ENCODE results near the gene ADAMTS8.

Gene ADAMTS8

GRCh38 chr11:130422251-130422995 is 6.0 kb downstream of the ADAMTS8 start:
- DNase-seq (ENCODE audit: low read depth, low spot score), result no peak
- no peak overlapping the region for H3K4me3 ChIP-seq (ENCODE audit: insufficient read length, low read depth)
- no peaks in the 10 kb centered on the region for H3K36me3 ChIP-seq (ENCODE audit: insufficient read depth, insufficient read length, low read length)
- TF ChIP-seq SUZ12 (IDR thresholded peaks at IDR 0.05; ENCODE audit: extremely low read depth, insufficient read depth, insufficient read length) (no peak), YY1 (IDR thresholded peaks at IDR 0.05; ENCODE audit: insufficient read depth, insufficient read length) (no peak), ZNF274 (IDR thresholded peaks at IDR 0.05; ENCODE audit: low read depth, low read length) (no peak)
- H3K4me1 ChIP-seq (ENCODE audit: insufficient read depth, insufficient read length), result no peaks in the 10 kb centered on the region
- H3K27me3 ChIP-seq (ENCODE audit: insufficient read depth, insufficient read length), result peaks cover 17% of the 10 kb centered on the region
- H3K9ac ChIP-seq (ENCODE audit: insufficient read length, low read depth), result no peak overlapping the region
- no peaks in the 10 kb centered on the region for H3K9me3 ChIP-seq (ENCODE audit: insufficient read depth, low read length)

GRCh38 chr11:130421697-130422096 is 6.7 kb downstream of the ADAMTS8 start:
- no peak overlapping the region for H3K4me3 ChIP-seq (ENCODE audit: insufficient read length, low read depth)
- H3K9ac ChIP-seq (ENCODE audit: insufficient read length, low read depth), result no peak overlapping the region
- no peak for TF ChIP-seq SUZ12 (IDR thresholded peaks at IDR 0.05; ENCODE audit: extremely low read depth, insufficient read depth, insufficient read length)
- no peak for TF ChIP-seq ZNF274 (IDR thresholded peaks at IDR 0.05; ENCODE audit: low read depth, low read length)
- TF ChIP-seq YY1 (IDR thresholded peaks at IDR 0.05; ENCODE audit: insufficient read depth, insufficient read length), result no peak
- no peaks in the 10 kb centered on the region for H3K9me3 ChIP-seq (ENCODE audit: insufficient read depth, low read length)
- no peaks in the 10 kb centered on the region for H3K4me1 ChIP-seq (ENCODE audit: insufficient read depth, insufficient read length)
- no peaks in the 10 kb centered on the region for H3K36me3 ChIP-seq (ENCODE audit: insufficient read depth, insufficient read length, low read length)
- peaks cover 10% of the 10 kb centered on the region for H3K27me3 ChIP-seq (ENCODE audit: insufficient read depth, insufficient read length)
- no peak for DNase-seq (ENCODE audit: low read depth, low spot score)

DNA sequence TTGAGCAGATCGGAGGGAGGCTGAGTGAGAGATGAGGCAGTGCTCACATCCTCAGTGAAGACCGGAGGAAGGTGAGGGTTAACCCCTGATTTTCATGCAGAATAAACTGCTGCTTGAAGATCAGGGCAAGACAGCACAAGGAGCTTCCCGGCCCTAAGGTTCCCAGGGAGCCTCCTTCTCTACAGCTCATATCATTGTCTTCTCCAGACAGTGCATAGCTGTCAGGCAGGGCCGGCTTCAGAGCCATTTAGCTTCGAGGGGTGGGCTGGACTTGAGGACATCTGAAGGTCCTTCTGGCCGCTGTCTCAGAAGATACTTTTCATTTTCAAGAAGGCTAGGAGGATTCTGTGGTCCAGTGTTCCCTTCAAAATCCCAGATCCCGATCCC is 7.2 kb downstream of the ADAMTS8 start:
- Histone ChIP-seq H3K36me3 (ENCODE audit: insufficient read depth, insufficient read length, low read length) (no peaks in the 10 kb centered on the region), H3K9ac (ENCODE audit: insufficient read length, low read depth) (no peak overlapping the region), H3K4me3 (ENCODE audit: insufficient read length, low read depth) (no peak overlapping the region), H3K27me3 (ENCODE audit: insufficient read depth, insufficient read length) (peaks cover 5% of the 10 kb centered on the region), H3K9me3 (ENCODE audit: insufficient read depth, low read length) (no peaks in the 10 kb centered on the region), H3K4me1 (ENCODE audit: insufficient read depth, insufficient read length) (peaks cover under 1% of the 10 kb centered on the region)
- TF ChIP-seq YY1 (IDR thresholded peaks at IDR 0.05; ENCODE audit: insufficient read depth, insufficient read length) (no peak), ZNF274 (IDR thresholded peaks at IDR 0.05; ENCODE audit: low read depth, low read length) (no peak), SUZ12 (IDR thresholded peaks at IDR 0.05; ENCODE audit: extremely low read depth, insufficient read depth, insufficient read length) (no peak)
- DNase-seq (ENCODE audit: low read depth, low spot score), result no peak

- Histone ChIP-seq H3K9ac (ENCODE audit: insufficient read length, low read depth) (no peak overlapping the region), H3K36me3 (ENCODE audit: insufficient read depth, insufficient read length, low read length) (no peaks in the 10 kb centered on the region), H3K4me3 (ENCODE audit: insufficient read length, low read depth) (no peak overlapping the region), H3K27me3 (ENCODE audit: insufficient read depth, insufficient read length) (no peaks in the 10 kb centered on the region), H3K4me1 (ENCODE audit: insufficient read depth, insufficient read length) (peaks cover 3% of the 10 kb centered on the region), H3K9me3 (ENCODE audit: insufficient read depth, low read length) (no peaks in the 10 kb centered on the region)
- TF ChIP-seq SUZ12 (IDR thresholded peaks at IDR 0.05; ENCODE audit: extremely low read depth, insufficient read depth, insufficient read length) (no peak), YY1 (IDR thresholded peaks at IDR 0.05; ENCODE audit: insufficient read depth, insufficient read length) (no peak), ZNF274 (IDR thresholded peaks at IDR 0.05; ENCODE audit: low read depth, low read length) (no peak)
- no peak for DNase-seq (ENCODE audit: low read depth, low spot score)
These were observed 7.8 kb downstream of the ADAMTS8 start for GRCh38 chr11:130420478-130421198.

- no peak overlapping the region for H3K9ac ChIP-seq (ENCODE audit: insufficient read length, low read depth)
- no peaks in the 10 kb centered on the region for H3K9me3 ChIP-seq (ENCODE audit: insufficient read depth, low read length)
- TF ChIP-seq ZNF274 (IDR thresholded peaks at IDR 0.05; ENCODE audit: low read depth, low read length), result no peak
- TF ChIP-seq YY1 (IDR thresholded peaks at IDR 0.05; ENCODE audit: insufficient read depth, insufficient read length), result no peak
- TF ChIP-seq SUZ12 (IDR thresholded peaks at IDR 0.05; ENCODE audit: extremely low read depth, insufficient read depth, insufficient read length), result no peak
- no peak overlapping the region for H3K4me3 ChIP-seq (ENCODE audit: insufficient read length, low read depth)
- no peaks in the 10 kb centered on the region for H3K27me3 ChIP-seq (ENCODE audit: insufficient read depth, insufficient read length)
- H3K4me1 ChIP-seq (ENCODE audit: insufficient read depth, insufficient read length), result peaks cover 3% of the 10 kb centered on the region
- H3K36me3 ChIP-seq (ENCODE audit: insufficient read depth, insufficient read length, low read length), result no peaks in the 10 kb centered on the region
- DNase-seq (ENCODE audit: low read depth, low spot score), result no peak
These were observed 9.7 kb downstream of the ADAMTS8 start for GRCh38 chr11:130418756-130419155.

- Histone ChIP-seq H3K36me3 (ENCODE audit: insufficient read depth, insufficient read length, low read length) (no peaks in the 10 kb centered on the region), H3K4me1 (ENCODE audit: insufficient read depth, insufficient read length) (peaks cover 3% of the 10 kb centered on the region), H3K4me3 (ENCODE audit: insufficient read length, low read depth) (no peak overlapping the region), H3K27me3 (ENCODE audit: insufficient read depth, insufficient read length) (no peaks in the 10 kb centered on the region), H3K9me3 (ENCODE audit: insufficient read depth, low read length) (no peaks in the 10 kb centered on the region), H3K9ac (ENCODE audit: insufficient read length, low read depth) (no peak overlapping the region)
- DNase-seq (ENCODE audit: low read depth, low spot score), result no peak
- no peak for TF ChIP-seq ZNF274 (IDR thresholded peaks at IDR 0.05; ENCODE audit: low read depth, low read length)
- TF ChIP-seq SUZ12 (IDR thresholded peaks at IDR 0.05; ENCODE audit: extremely low read depth, insufficient read depth, insufficient read length), result no peak
- TF ChIP-seq YY1 (IDR thresholded peaks at IDR 0.05; ENCODE audit: insufficient read depth, insufficient read length), result no peak
These were observed 10.2 kb downstream of the ADAMTS8 start for GRCh38 chr11:130418210-130418609.

GRCh38 chr11:130416906-130417305 is 11.5 kb downstream of the ADAMTS8 start:
- DNase-seq (ENCODE audit: low read depth, low spot score), result no peak
- Histone ChIP-seq H3K9ac (ENCODE audit: insufficient read length, low read depth) (no peak overlapping the region), H3K4me3 (ENCODE audit: insufficient read length, low read depth) (no peak overlapping the region), H3K27me3 (ENCODE audit: insufficient read depth, insufficient read length) (no peaks in the 10 kb centered on the region), H3K4me1 (ENCODE audit: insufficient read depth, insufficient read length) (peaks cover 3% of the 10 kb centered on the region), H3K36me3 (ENCODE audit: insufficient read depth, insufficient read length, low read length) (no peaks in the 10 kb centered on the region), H3K9me3 (ENCODE audit: insufficient read depth, low read length) (no peaks in the 10 kb centered on the region)
- TF ChIP-seq YY1 (IDR thresholded peaks at IDR 0.05; ENCODE audit: insufficient read depth, insufficient read length) (no peak), SUZ12 (IDR thresholded peaks at IDR 0.05; ENCODE audit: extremely low read depth, insufficient read depth, insufficient read length) (no peak), ZNF274 (IDR thresholded peaks at IDR 0.05; ENCODE audit: low read depth, low read length) (no peak)
